Measurements from ENCODE around the gene MND1. TPM values are rescaled to one million over a fixed set of nuclear protein-coding genes. Genes with fewer than 3 reads are reported as not detected.

The MND1 gene
- total and polyA plus RNA-seq, 11 donors = 0.27 to 1.3 (median 0.40) TPM; not detected in 6

GRCh38 chr4:153348006-153348405 is 3.5 kb downstream of the MND1 start:
- WGBS, 4 donors = 82 to 97% (median 94%) methylated on average over 4 of the region's 4 CpGs
- DNase-seq (no peak), ATAC-seq (no peak)
- peaks cover 0 to 14% (median 6%) of the 10 kb centered on the region in 12 donors for H3K4me1 ChIP-seq
- H3K27ac ChIP-seq = no peak overlapping the region
- no peak overlapping the region for H3K4me3 ChIP-seq
- no peaks in the 10 kb centered on the region for H3K27me3 ChIP-seq
- intact Hi-C loops (cut with DNase I) = loop anchor here (5.0 to 10.0 kb wide), 8 partner anchors 84 to 407 kb away; partner anchors contain the start of gene TMEM131L (in 7 of the 10)
- no peaks in the 10 kb centered on the region for H3K36me3 ChIP-seq
- no peaks in the 10 kb centered on the region for H3K9me3 ChIP-seq
- TF ChIP-seq POLR2A (IDR thresholded peaks at IDR 0.05) (no peak), CTCF (IDR thresholded peaks at IDR 0.05) (no peak)

- WGBS, 4 donors = 65 to 77% (median 75%) methylated on average over 1 of the region's 1 CpG
- no peak overlapping the region for H3K27ac ChIP-seq
- no peaks in the 10 kb centered on the region for H3K27me3 ChIP-seq
- H3K4me3 ChIP-seq = no peak overlapping the region
- intact Hi-C loops (cut with DNase I) = loop anchor here (5.0 to 10.0 kb wide), 8 partner anchors 83 to 405 kb away; partner anchors contain the start of gene TMEM131L (in 7 of the 10)
- TF ChIP-seq POLR2A (IDR thresholded peaks at IDR 0.05) (no peak), CTCF (IDR thresholded peaks at IDR 0.05) (no peak)
- no peak for DNase-seq
- peaks cover 0 to 11% (median 3%) of the 10 kb centered on the region in 12 donors for H3K4me1 ChIP-seq
- ATAC-seq = no peak
- no peaks in the 10 kb centered on the region for H3K9me3 ChIP-seq
- H3K36me3 ChIP-seq = no peaks in the 10 kb centered on the region
Measured at GRCh38 chr4:153349206-153349805, 4.8 kb downstream of the MND1 start.

- Histone ChIP-seq H3K27ac (no peak overlapping the region), H3K4me3 (no peak overlapping the region), H3K4me1 (no peaks in the 10 kb centered on the region), H3K36me3 (no peaks in the 10 kb centered on the region), H3K9me3 (peaks cover 0 to 5% (median 0%) of the 10 kb centered on the region in 12 donors), H3K27me3 (no peaks in the 10 kb centered on the region)
- DNase-seq = no peak
- 51 to 71% (median 63%) methylated on average over 3 of the region's 3 CpGs for WGBS, 4 donors
- intact Hi-C loops (cut with DNase I) = no loop called here
- ATAC-seq = no peak
- TF ChIP-seq CTCF (IDR thresholded peaks at IDR 0.05) (no peak), POLR2A (IDR thresholded peaks at IDR 0.05) (no peak)
Measured at GRCh38 chr4:153362184-153362583, 17.7 kb downstream of the MND1 start.

GRCh38 chr4:153364061-153364460 is 19.6 kb downstream of the MND1 start:
- intact Hi-C loops (cut with DNase I) = no loop called here
- Histone ChIP-seq H3K27ac (no peak overlapping the region), H3K9me3 (peaks cover 0 to 5% (median 0%) of the 10 kb centered on the region in 12 donors), H3K4me1 (no peaks in the 10 kb centered on the region), H3K4me3 (no peak overlapping the region), H3K36me3 (no peaks in the 10 kb centered on the region), H3K27me3 (no peaks in the 10 kb centered on the region)
- TF ChIP-seq POLR2A (IDR thresholded peaks at IDR 0.05) (no peak), CTCF (IDR thresholded peaks at IDR 0.05) (no peak)
- ATAC-seq (no peak), DNase-seq (no peak)
- 96 to 99% (median 98%) methylated on average over 4 of the region's 4 CpGs for WGBS, 4 donors

Data from heart left ventricle (tissue), 16 donors.